ENCODE data around the gene TACSTD2.

GRCh38 chr1:58597996-58598395 lies 20.9 kb upstream of the TACSTD2 start:
- TF ChIP-seq RCOR1 (IDR thresholded peaks at IDR 0.05; ENCODE audit: insufficient replicate concordance, low read length): no peak
- no peak for TF ChIP-seq CTCF (conservative IDR thresholded peaks at IDR 0.05; ENCODE audit: low read depth, low read length)
- TF ChIP-seq ELK1 (IDR thresholded peaks at IDR 0.05; ENCODE audit: borderline replicate concordance, low read depth, low read length): no peak
- no peak for TF ChIP-seq RAD21 (IDR thresholded peaks at IDR 0.05; ENCODE audit: low read length)
- TF ChIP-seq POLR2A (IDR thresholded peaks at IDR 0.05; ENCODE audit: low read depth, low read length): no peak
- TF ChIP-seq MAFK (IDR thresholded peaks at IDR 0.05; ENCODE audit: low read depth, low read length): no peak
- no peak for TF ChIP-seq MXI1 (IDR thresholded peaks at IDR 0.05; ENCODE audit: borderline replicate concordance, low read depth, low read length)
- TF ChIP-seq USF2 (IDR thresholded peaks at IDR 0.05; ENCODE audit: low read depth, low read length): no peak

Data from IMR-90 (cell line).